ENCODE results near the gene NANS.
"Not testable (repeated sequence)": the region's sequence is repeated elsewhere in the genome, so short reads cannot be mapped to it uniquely, and the experiment has no call there.

NANS gene

GRCh38 chr9:98084396-98084795 lies 27.9 kb downstream of the NANS start:
- CTCF ChIA-PET = interaction anchor here (1.1 to 1.9 kb wide), 2 partner anchors 10 to 14 kb away, joined by 3 to 6 read pairs; no protein-coding TSS in a partner anchor
- DNase-seq (ENCODE audit: extremely low spot score) = no peak
- TF ChIP-seq SUZ12 (IDR thresholded peaks at IDR 0.05) = no peak
- POLR2A ChIA-PET = no interaction called here

- DNase-seq (ENCODE audit: extremely low spot score) = no peak
- ChIA-PET POLR2A (no interaction called here), CTCF (interaction anchor here (0.6 to 1.9 kb wide), 3 partner anchors 11 to 27 kb away, joined by 3 to 6 read pairs (median 3); no protein-coding TSS in a partner anchor)
- TF ChIP-seq BHLHE40 (IDR thresholded peaks at IDR 0.05; ENCODE audit: borderline replicate concordance) (no peak), ZNF384 (IDR thresholded peaks at IDR 0.05) (no peak), FOXA1 (IDR thresholded peaks at IDR 0.05) (no peak), HDGF (IDR thresholded peaks at IDR 0.05; ENCODE audit: borderline replicate concordance) (no peak), ELF4 (IDR thresholded peaks at IDR 0.05) (no peak), ARNT (IDR thresholded peaks at IDR 0.05) (no peak), L3MBTL2 (conservative IDR thresholded peaks at IDR 0.05) (no peak), PKNOX1 (IDR thresholded peaks at IDR 0.05) (no peak), FOXM1 (IDR thresholded peaks at IDR 0.05; ENCODE audit: borderline replicate concordance) (no peak), LEF1 (IDR thresholded peaks at IDR 0.05; ENCODE audit: borderline replicate concordance) (no peak)
Measured at GRCh38 chr9:98085058-98085457, 28.5 kb downstream of the NANS start.

GRCh38 chr9:98085944-98086343 lies 29.4 kb downstream of the NANS start:
- POLR2A ChIA-PET = interaction anchor here (0.7 kb wide), 1 partner anchor 163 kb away, joined by 3 read pairs; the partner anchor contains the start of gene TRMO
- no peak for TF ChIP-seq FOXK2 (IDR thresholded peaks at IDR 0.05)
- TF ChIP-seq SP1 (IDR thresholded peaks at IDR 0.05) = no peak
- no peak for TF ChIP-seq ZNF384 (IDR thresholded peaks at IDR 0.05)
- no peak for TF ChIP-seq TARDBP (IDR thresholded peaks at IDR 0.05)
- no peak for TF ChIP-seq HDGF (IDR thresholded peaks at IDR 0.05; ENCODE audit: borderline replicate concordance)
- TF ChIP-seq SUZ12 (IDR thresholded peaks at IDR 0.05) = no peak
- TF ChIP-seq FOXM1 (IDR thresholded peaks at IDR 0.05; ENCODE audit: borderline replicate concordance) = no peak
- TF ChIP-seq ELF4 (IDR thresholded peaks at IDR 0.05) = no peak
- no peak for TF ChIP-seq LEF1 (IDR thresholded peaks at IDR 0.05; ENCODE audit: borderline replicate concordance)
- TF ChIP-seq NFRKB (IDR thresholded peaks at IDR 0.05) = no peak
- no peak for TF ChIP-seq CTBP1 (IDR thresholded peaks at IDR 0.05; ENCODE audit: borderline replicate concordance)
- no peak for TF ChIP-seq ARNT (IDR thresholded peaks at IDR 0.05)
- no peak for TF ChIP-seq PKNOX1 (IDR thresholded peaks at IDR 0.05)
- no peak for TF ChIP-seq L3MBTL2 (conservative IDR thresholded peaks at IDR 0.05)
- TF ChIP-seq BHLHE40 (IDR thresholded peaks at IDR 0.05; ENCODE audit: borderline replicate concordance) = no peak
- CTCF ChIA-PET = no interaction called here
- no peak for DNase-seq (ENCODE audit: extremely low spot score)

GRCh38 chr9:98086461-98086860 lies 29.9 kb downstream of the NANS start:
- POLR2A ChIA-PET = no interaction called here
- CTCF ChIA-PET = interaction anchor here (0.8 kb wide), 1 partner anchor 12 kb away, joined by 3 read pairs; no protein-coding TSS in a partner anchor
- DNase-seq (ENCODE audit: extremely low spot score) = no peak
- TF ChIP-seq CTBP1 (IDR thresholded peaks at IDR 0.05; ENCODE audit: borderline replicate concordance) (no peak), ZNF384 (IDR thresholded peaks at IDR 0.05) (no peak), ARNT (IDR thresholded peaks at IDR 0.05) (no peak), SUZ12 (IDR thresholded peaks at IDR 0.05) (no peak), ELF4 (IDR thresholded peaks at IDR 0.05) (no peak), NFRKB (IDR thresholded peaks at IDR 0.05) (no peak), FOXA1 (IDR thresholded peaks at IDR 0.05) (no peak), TARDBP (IDR thresholded peaks at IDR 0.05) (no peak), FOXM1 (IDR thresholded peaks at IDR 0.05; ENCODE audit: borderline replicate concordance) (no peak), PKNOX1 (IDR thresholded peaks at IDR 0.05) (no peak), BHLHE40 (IDR thresholded peaks at IDR 0.05; ENCODE audit: borderline replicate concordance) (no peak), L3MBTL2 (conservative IDR thresholded peaks at IDR 0.05) (no peak), HDGF (IDR thresholded peaks at IDR 0.05; ENCODE audit: borderline replicate concordance) (no peak), LEF1 (IDR thresholded peaks at IDR 0.05; ENCODE audit: borderline replicate concordance) (no peak), FOXK2 (IDR thresholded peaks at IDR 0.05) (no peak), SP1 (IDR thresholded peaks at IDR 0.05) (no peak)

- no peak for TF ChIP-seq ELF4 (IDR thresholded peaks at IDR 0.05)
- no peak for TF ChIP-seq NFRKB (IDR thresholded peaks at IDR 0.05)
- TF ChIP-seq HDGF (IDR thresholded peaks at IDR 0.05; ENCODE audit: borderline replicate concordance) = no peak
- TF ChIP-seq L3MBTL2 (conservative IDR thresholded peaks at IDR 0.05) = no peak
- TF ChIP-seq FOXM1 (IDR thresholded peaks at IDR 0.05; ENCODE audit: borderline replicate concordance) = no peak
- TF ChIP-seq PKNOX1 (IDR thresholded peaks at IDR 0.05) = no peak
- TF ChIP-seq TARDBP (IDR thresholded peaks at IDR 0.05) = no peak
- TF ChIP-seq CTBP1 (IDR thresholded peaks at IDR 0.05; ENCODE audit: borderline replicate concordance) = no peak
- no peak for TF ChIP-seq LEF1 (IDR thresholded peaks at IDR 0.05; ENCODE audit: borderline replicate concordance)
- TF ChIP-seq ZNF384 (IDR thresholded peaks at IDR 0.05) = no peak
- TF ChIP-seq SP1 (IDR thresholded peaks at IDR 0.05) = no peak
- TF ChIP-seq FOXA1 (IDR thresholded peaks at IDR 0.05) = no peak
- TF ChIP-seq FOXK2 (IDR thresholded peaks at IDR 0.05) = no peak
- TF ChIP-seq ARNT (IDR thresholded peaks at IDR 0.05) = no peak
- no peak for TF ChIP-seq BHLHE40 (IDR thresholded peaks at IDR 0.05; ENCODE audit: borderline replicate concordance)
- TF ChIP-seq SUZ12 (IDR thresholded peaks at IDR 0.05) = no peak
- no peak for DNase-seq (ENCODE audit: extremely low spot score)
- POLR2A ChIA-PET = no interaction called here
- CTCF ChIA-PET = interaction anchor here (0.8 kb wide), 1 partner anchor 14 kb away, joined by 3 read pairs; no protein-coding TSS in a partner anchor
Measured at GRCh38 chr9:98087420-98088354, 31.2 kb downstream of the NANS start.

- DNase-seq (ENCODE audit: extremely low spot score); POLR2A ChIA-PET; CTCF ChIA-PET: not testable (repeated sequence)
Measured at GRCh38 chr9:98090674-98091073, 34.1 kb downstream of the NANS start.

Data from HEK293T (cell line).